ENCODE measurements around the gene WDR27. TPM values are rescaled to one million over a fixed set of nuclear protein-coding genes. Genes with fewer than 3 reads are reported as not detected.

Gene WDR27
- total RNA-seq, 1 donor from 2014 or later: 41.5 TPM

- Histone ChIP-seq H3K27ac (no peak overlapping the region), H3K4me3 (no peak overlapping the region), H3K36me3 (no peaks in the 10 kb centered on the region), H3K27me3 (no peaks in the 10 kb centered on the region), H3K4me1 (peaks cover 17% of the 10 kb centered on the region), H3K9me3 (no peaks in the 10 kb centered on the region)
- TF ChIP-seq POLR2A (IDR thresholded peaks at IDR 0.05) (no peak), POLR2AphosphoS5 (IDR thresholded peaks at IDR 0.05; ENCODE audit: insufficient read depth in 1 of 2, low read depth in 1 of 2) (no peak)
- TF ChIP-seq, protein P1, sequence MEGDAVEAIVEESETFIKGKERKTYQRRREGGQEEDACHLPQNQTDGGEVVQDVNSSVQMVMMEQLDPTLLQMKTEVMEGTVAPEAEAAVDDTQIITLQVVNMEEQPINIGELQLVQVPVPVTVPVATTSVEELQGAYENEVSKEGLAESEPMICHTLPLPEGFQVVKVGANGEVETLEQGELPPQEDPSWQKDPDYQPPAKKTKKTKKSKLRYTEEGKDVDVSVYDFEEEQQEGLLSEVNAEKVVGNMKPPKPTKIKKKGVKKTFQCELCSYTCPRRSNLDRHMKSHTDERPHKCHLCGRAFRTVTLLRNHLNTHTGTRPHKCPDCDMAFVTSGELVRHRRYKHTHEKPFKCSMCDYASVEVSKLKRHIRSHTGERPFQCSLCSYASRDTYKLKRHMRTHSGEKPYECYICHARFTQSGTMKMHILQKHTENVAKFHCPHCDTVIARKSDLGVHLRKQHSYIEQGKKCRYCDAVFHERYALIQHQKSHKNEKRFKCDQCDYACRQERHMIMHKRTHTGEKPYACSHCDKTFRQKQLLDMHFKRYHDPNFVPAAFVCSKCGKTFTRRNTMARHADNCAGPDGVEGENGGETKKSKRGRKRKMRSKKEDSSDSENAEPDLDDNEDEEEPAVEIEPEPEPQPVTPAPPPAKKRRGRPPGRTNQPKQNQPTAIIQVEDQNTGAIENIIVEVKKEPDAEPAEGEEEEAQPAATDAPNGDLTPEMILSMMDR (IDR thresholded peaks at IDR 0.05): no peak
- DNase-seq (ENCODE audit: extremely low spot score in 2 of 2): no peak
- intact Hi-C loops (cut with DNase I): no loop called here
Measured at GRCh38 chr6:169491482-169491881, 210.3 kb downstream of the WDR27 start.

GRCh38 chr6:169490830-169491229 is 211.0 kb downstream of the WDR27 start:
- Histone ChIP-seq H3K27ac (peak overlapping the region; percentile 68), H3K4me1 (peaks cover 17% of the 10 kb centered on the region), H3K9me3 (no peaks in the 10 kb centered on the region), H3K4me3 (no peak overlapping the region), H3K27me3 (no peaks in the 10 kb centered on the region), H3K36me3 (no peaks in the 10 kb centered on the region)
- intact Hi-C loops (cut with DNase I): no loop called here
- no peak for TF ChIP-seq POLR2A (IDR thresholded peaks at IDR 0.05)
- TF ChIP-seq, protein P1 (IDR thresholded peaks at IDR 0.05): no peak
- TF ChIP-seq POLR2AphosphoS5 (IDR thresholded peaks at IDR 0.05; ENCODE audit: insufficient read depth in 1 of 2, low read depth in 1 of 2): no peak
- DNase-seq (ENCODE audit: extremely low spot score in 2 of 2): no peak

GRCh38 chr6:169490246-169490641 is 211.6 kb downstream of the WDR27 start:
- peak overlapping the region; percentile 68 for H3K27ac ChIP-seq
- H3K36me3 ChIP-seq: no peaks in the 10 kb centered on the region

GRCh38 chr6:169489563-169490245 is 212.1 kb downstream of the WDR27 start:
- Histone ChIP-seq H3K27ac (peak overlapping the region; percentile 68), H3K9me3 (no peaks in the 10 kb centered on the region), H3K4me3 (no peak overlapping the region), H3K36me3 (no peaks in the 10 kb centered on the region), H3K4me1 (peaks cover 17% of the 10 kb centered on the region), H3K27me3 (no peaks in the 10 kb centered on the region)
- intact Hi-C loops (cut with DNase I): no loop called here
- TF ChIP-seq, protein P1 (IDR thresholded peaks at IDR 0.05): no peak
- TF ChIP-seq POLR2AphosphoS5 (IDR thresholded peaks at IDR 0.05; ENCODE audit: insufficient read depth in 1 of 2, low read depth in 1 of 2): no peak
- no peak for TF ChIP-seq POLR2A (IDR thresholded peaks at IDR 0.05)
- DNase-seq (ENCODE audit: extremely low spot score in 2 of 2): no peak

More at GRCh38 chr6:169490246-169490641, 211.6 kb downstream of the WDR27 start:
- DNase-seq (ENCODE audit: extremely low spot score in 2 of 2): no peak
- intact Hi-C loops (cut with DNase I): no loop called here
- TF ChIP-seq, protein P1 (IDR thresholded peaks at IDR 0.05): no peak
- TF ChIP-seq POLR2AphosphoS5 (IDR thresholded peaks at IDR 0.05; ENCODE audit: insufficient read depth in 1 of 2, low read depth in 1 of 2): no peak
- no peak for TF ChIP-seq POLR2A (IDR thresholded peaks at IDR 0.05)
- H3K9me3 ChIP-seq: no peaks in the 10 kb centered on the region
- H3K4me1 ChIP-seq: peaks cover 17% of the 10 kb centered on the region
- H3K4me3 ChIP-seq: no peak overlapping the region
- no peaks in the 10 kb centered on the region for H3K27me3 ChIP-seq
